ENCODE measurements around the gene NOD1. TPM values are rescaled to one million over a fixed set of nuclear protein-coding genes. Genes with fewer than 3 reads are reported as not detected.

NOD1 gene
- total and polyA plus RNA-seq, 2 of the 13 experiments (the other 11 are each of a cell fraction or from before 2014, with no cell fraction given): 1.7 to 2.9 TPM

- TF ChIP-seq, protein P1, sequence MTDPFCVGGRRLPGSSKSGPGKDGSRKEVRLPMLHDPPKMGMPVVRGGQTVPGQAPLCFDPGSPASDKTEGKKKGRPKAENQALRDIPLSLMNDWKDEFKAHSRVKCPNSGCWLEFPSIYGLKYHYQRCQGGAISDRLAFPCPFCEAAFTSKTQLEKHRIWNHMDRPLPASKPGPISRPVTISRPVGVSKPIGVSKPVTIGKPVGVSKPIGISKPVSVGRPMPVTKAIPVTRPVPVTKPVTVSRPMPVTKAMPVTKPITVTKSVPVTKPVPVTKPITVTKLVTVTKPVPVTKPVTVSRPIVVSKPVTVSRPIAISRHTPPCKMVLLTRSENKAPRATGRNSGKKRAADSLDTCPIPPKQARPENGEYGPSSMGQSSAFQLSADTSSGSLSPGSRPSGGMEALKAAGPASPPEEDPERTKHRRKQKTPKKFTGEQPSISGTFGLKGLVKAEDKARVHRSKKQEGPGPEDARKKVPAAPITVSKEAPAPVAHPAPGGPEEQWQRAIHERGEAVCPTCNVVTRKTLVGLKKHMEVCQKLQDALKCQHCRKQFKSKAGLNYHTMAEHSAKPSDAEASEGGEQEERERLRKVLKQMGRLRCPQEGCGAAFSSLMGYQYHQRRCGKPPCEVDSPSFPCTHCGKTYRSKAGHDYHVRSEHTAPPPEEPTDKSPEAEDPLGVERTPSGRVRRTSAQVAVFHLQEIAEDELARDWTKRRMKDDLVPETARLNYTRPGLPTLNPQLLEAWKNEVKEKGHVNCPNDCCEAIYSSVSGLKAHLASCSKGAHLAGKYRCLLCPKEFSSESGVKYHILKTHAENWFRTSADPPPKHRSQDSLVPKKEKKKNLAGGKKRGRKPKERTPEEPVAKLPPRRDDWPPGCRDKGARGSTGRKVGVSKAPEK (CRISPR knock-in tag; IDR thresholded peaks at IDR 0.05; ENCODE audit: borderline replicate concordance): no peak
- TF ChIP-seq RAD21 (CRISPR knock-in tag; IDR thresholded peaks at IDR 0.05): peak; percentile 17; the same call in 1 of the 2 replicates
- no peak for TF ChIP-seq ZNF703 (CRISPR knock-in tag; IDR thresholded peaks at IDR 0.05; ENCODE audit: borderline replicate concordance)
- TF ChIP-seq PHF21A (CRISPR knock-in tag; IDR thresholded peaks at IDR 0.05): peak; percentile 52; the same call in 1 of the 2 replicates
- no peak for TF ChIP-seq KDM1A (CRISPR knock-in tag; IDR thresholded peaks at IDR 0.05)
- TF ChIP-seq POGZ (CRISPR knock-in tag; IDR thresholded peaks at IDR 0.05): peak; percentile 11
- TF ChIP-seq GFI1 (CRISPR knock-in tag; IDR thresholded peaks at IDR 0.05; ENCODE audit: borderline replicate concordance): no peak
- TF ChIP-seq ZNF329 (CRISPR knock-in tag; IDR thresholded peaks at IDR 0.05; ENCODE audit: low read depth): no peak
- TF ChIP-seq, protein P2, sequence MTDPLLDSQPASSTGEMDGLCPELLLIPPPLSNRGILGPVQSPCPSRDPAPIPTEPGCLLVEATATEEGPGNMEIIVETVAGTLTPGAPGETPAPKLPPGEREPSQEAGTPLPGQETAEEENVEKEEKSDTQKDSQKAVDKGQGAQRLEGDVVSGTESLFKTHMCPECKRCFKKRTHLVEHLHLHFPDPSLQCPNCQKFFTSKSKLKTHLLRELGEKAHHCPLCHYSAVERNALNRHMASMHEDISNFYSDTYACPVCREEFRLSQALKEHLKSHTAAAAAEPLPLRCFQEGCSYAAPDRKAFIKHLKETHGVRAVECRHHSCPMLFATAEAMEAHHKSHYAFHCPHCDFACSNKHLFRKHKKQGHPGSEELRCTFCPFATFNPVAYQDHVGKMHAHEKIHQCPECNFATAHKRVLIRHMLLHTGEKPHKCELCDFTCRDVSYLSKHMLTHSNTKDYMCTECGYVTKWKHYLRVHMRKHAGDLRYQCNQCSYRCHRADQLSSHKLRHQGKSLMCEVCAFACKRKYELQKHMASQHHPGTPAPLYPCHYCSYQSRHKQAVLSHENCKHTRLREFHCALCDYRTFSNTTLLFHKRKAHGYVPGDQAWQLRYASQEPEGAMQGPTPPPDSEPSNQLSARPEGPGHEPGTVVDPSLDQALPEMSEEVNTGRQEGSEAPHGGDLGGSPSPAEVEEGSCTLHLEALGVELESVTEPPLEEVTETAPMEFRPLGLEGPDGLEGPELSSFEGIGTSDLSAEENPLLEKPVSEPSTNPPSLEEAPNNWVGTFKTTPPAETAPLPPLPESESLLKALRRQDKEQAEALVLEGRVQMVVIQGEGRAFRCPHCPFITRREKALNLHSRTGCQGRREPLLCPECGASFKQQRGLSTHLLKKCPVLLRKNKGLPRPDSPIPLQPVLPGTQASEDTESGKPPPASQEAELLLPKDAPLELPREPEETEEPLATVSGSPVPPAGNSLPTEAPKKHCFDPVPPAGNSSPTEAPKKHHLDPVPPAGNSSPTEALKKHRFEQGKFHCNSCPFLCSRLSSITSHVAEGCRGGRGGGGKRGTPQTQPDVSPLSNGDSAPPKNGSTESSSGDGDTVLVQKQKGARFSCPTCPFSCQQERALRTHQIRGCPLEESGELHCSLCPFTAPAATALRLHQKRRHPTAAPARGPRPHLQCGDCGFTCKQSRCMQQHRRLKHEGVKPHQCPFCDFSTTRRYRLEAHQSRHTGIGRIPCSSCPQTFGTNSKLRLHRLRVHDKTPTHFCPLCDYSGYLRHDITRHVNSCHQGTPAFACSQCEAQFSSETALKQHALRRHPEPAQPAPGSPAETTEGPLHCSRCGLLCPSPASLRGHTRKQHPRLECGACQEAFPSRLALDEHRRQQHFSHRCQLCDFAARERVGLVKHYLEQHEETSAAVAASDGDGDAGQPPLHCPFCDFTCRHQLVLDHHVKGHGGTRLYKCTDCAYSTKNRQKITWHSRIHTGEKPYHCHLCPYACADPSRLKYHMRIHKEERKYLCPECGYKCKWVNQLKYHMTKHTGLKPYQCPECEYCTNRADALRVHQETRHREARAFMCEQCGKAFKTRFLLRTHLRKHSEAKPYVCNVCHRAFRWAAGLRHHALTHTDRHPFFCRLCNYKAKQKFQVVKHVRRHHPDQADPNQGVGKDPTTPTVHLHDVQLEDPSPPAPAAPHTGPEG (CRISPR knock-in tag; IDR thresholded peaks at IDR 0.05): no peak
- TF ChIP-seq MXD1 (CRISPR knock-in tag; IDR thresholded peaks at IDR 0.05): no peak
- TF ChIP-seq MATR3 (CRISPR knock-in tag; IDR thresholded peaks at IDR 0.05): no peak
- TF ChIP-seq, protein P3, sequence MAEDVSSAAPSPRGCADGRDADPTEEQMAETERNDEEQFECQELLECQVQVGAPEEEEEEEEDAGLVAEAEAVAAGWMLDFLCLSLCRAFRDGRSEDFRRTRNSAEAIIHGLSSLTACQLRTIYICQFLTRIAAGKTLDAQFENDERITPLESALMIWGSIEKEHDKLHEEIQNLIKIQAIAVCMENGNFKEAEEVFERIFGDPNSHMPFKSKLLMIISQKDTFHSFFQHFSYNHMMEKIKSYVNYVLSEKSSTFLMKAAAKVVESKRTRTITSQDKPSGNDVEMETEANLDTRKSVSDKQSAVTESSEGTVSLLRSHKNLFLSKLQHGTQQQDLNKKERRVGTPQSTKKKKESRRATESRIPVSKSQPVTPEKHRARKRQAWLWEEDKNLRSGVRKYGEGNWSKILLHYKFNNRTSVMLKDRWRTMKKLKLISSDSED (CRISPR knock-in tag; IDR thresholded peaks at IDR 0.05): no peak
- TF ChIP-seq ZBTB33 (CRISPR knock-in tag; IDR thresholded peaks at IDR 0.05): no peak
- TF ChIP-seq NR0B2 (CRISPR knock-in tag; IDR thresholded peaks at IDR 0.05): 0 out of 2 replicates have a peak, but pooled peaks have one; percentile 40
These were observed 26.7 kb upstream of the NOD1 start (continued) for GRCh38 chr7:30505174-30505697.

All from HepG2 (cell line).